NCI-H2196 treated with DMSO at 0.1 percent for 48 hours (cell line): ENCODE results near the gene SSC4D.

ENCODE experiments used
- DNase-seq: peaks from one replicate; lab custom pipeline; 2025; ENCODE audit not compliant: unreplicated experiment; lab: John Stamatoyannopoulos, UW

SSC4D gene

GRCh38 chr7:76356115-76356514, 53.4 kb downstream of the SSC4D start:
- DNase-seq, result no peak

GRCh38 chr7:76354981-76355730, 54.3 kb downstream of the SSC4D start:
- no peak for DNase-seq

DNA sequence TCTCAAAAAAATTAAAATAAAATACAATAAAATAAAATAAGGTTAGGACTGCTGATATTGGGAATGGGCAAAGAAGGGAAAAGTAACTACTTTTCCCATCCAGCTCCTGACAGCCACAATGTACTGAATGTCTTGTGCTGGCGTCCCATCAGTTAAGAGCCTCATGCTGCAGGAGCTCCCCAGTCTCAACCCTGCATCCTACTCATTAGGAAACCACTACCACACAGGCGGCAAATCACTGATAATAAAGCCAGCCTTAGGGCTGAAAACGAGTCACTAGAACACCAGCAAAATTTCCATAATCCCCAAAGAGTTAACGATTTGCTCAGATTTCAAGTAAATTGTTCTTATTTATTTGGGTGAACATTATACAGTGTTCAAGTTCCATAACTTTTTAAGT, 55.0 kb downstream of the SSC4D start:
- no peak for DNase-seq

DNA sequence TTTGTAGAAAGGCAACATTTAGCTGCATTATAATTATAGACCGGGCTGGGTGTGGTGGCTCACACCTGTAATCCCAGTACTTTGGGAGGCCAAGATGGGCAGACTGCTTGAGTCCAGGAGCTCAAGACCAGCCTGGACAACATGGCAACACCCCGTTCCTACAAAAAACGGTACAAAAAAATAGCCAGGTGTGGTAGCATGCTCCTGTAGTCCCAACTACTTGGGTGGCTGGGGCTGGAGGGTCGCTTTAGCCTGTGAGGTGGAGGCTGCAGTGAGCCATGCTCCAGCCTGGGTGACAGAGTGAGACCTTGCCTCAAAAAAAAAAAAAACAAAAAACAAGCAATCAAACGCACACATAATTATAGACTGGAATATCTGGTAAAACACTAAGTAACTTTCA, 55.8 kb downstream of the SSC4D start:
- DNase-seq, result no peak

DNA sequence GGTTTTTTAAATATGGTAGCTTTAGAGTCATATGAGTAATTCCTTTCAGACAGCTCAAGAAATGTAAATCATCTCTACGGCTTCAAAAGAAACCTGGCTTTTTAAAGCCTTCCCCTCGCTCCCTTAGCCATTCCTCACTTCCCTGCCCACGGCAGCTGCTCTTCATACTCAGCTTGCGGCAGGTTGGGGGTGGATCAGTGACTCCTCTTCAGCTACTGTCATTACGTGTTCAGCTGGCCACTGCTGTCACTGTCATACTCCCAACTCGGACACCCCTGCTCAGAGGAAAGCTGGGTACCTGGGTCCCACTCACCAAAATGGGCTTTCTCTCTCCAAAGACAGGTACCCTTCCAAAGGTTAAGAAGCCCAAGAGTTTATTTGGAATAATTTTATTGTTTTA, 57.3 kb downstream of the SSC4D start:
- DNase-seq, result no peak

DNA sequence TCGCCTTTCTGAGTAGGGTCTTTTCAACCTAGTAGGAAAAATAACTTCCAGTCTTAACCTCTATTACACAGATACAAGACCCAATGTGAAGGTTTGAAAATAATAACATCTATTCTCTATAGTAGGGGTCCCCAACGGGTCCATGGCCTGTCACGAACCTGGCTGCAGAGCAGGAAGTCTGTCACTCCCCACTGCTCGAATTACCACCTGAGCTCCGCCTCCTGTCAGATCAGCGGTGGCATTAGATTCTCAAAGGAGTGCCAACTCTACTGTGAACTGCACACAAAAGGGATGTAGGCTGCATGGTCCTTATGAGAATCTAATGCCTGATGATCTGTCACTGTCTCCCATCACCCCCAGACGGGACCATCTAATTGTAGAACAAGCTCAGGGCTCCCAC, 58.1 kb downstream of the SSC4D start:
- DNase-seq, result no peak

DNA sequence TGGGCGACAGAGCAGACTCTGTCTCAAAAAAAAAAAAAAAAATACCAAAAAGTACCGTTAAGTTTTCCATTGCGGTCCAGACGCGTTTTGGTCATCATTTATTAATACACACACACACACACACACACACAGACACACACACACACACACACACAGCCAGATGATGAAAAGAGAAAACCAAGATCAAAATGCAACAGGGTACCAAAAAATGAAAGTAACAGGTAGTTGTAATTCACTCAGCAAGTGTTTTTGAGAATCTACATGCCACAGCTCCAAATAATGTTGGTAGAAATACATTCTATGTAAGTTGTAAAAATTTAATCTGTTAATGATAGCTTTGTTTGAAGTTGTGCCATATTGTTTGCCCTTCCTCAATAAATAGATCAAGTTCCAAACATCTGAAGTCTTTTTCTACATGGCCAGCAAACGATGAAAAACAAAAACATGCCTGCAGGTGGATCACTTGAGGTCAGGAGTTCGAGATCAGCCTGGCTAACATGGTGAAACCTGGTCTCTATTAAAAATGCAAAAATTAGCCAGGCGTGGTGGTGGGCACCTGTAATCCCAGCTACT, 60.1 kb downstream of the SSC4D start:
- no peak for DNase-seq

DNA sequence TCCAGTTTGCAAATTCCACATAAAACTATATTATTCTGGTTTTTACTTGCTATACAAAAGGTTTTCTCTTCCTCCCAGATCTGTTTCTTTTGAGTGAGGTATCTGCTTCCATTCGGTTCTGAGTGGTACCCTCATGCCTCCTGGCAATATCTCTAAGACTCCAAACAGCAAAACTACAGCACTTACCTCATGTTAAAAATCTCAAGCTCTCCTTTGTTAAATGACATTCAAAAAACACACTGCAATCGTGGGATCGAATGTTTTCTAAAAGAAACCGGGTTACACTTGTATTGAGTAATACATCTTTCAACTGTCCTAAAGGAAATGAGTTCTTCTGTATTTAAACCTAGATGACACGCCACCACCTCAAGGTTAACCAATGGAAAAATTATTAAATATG, 61.8 kb downstream of the SSC4D start:
- no peak for DNase-seq

- no peak for DNase-seq
These were observed 62.7 kb downstream of the SSC4D start for GRCh38 chr7:76346778-76347177.

DNA sequence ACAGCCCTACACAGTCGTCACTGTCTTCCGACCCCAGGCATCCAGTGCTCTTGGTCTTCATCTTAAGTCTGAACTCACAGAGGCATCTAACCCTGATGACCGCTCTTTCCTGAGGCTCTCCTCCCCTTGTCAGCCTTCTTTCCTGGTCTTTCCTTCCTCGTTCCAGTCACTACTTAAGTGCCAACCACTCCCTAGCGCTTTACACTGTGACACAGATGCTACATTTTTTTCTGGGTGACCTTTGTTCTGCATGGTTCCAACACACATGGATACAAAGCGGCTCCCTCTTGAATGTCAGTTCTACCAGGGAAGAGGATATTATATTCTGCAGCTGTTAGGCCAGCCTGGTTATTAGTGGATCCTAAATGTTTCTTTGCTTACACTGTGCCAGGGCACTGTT, 63.4 kb downstream of the SSC4D start:
- no peak for DNase-seq

DNA sequence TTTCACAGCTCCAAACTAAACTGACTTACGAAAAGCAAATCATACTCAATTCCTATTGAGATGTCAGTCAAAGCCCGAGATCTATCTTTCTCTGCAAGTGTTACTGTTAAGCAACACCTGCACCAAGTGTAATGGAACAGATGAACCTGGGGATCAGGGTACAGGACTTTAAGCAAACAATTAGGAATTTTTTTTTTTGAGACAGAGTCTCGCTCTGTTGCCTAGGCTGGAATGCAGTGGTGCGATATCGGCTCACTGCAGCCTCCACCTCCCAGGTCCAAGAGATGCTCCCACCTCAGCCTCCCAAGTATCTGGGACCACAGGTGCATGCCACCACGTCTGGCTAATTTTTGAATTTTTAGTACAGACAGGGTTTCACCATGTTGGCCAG, 65.6 kb downstream of the SSC4D start:
- DNase-seq, result no peak

- no peak for DNase-seq
These were observed 66.1 kb downstream of the SSC4D start for GRCh38 chr7:76343294-76343930.

DNA sequence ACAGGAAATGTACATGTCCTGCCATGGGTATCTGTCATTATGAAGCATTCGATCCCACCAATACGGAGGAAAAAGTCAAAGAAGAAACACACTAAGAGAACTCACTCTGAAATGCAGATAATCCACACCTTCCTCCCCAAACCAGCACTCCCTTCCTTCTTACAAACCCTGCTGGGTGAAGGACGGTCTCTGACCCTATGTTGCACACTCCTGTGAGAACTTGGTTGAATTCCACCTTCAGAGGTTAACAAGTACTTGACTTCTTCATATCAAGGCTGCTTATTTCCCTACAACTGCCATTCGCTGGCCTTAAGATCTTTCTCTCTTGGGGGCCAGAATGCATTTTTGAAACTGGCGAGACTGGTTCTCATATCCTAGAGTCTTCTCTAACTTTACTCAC, 67.3 kb downstream of the SSC4D start:
- no peak for DNase-seq

DNA sequence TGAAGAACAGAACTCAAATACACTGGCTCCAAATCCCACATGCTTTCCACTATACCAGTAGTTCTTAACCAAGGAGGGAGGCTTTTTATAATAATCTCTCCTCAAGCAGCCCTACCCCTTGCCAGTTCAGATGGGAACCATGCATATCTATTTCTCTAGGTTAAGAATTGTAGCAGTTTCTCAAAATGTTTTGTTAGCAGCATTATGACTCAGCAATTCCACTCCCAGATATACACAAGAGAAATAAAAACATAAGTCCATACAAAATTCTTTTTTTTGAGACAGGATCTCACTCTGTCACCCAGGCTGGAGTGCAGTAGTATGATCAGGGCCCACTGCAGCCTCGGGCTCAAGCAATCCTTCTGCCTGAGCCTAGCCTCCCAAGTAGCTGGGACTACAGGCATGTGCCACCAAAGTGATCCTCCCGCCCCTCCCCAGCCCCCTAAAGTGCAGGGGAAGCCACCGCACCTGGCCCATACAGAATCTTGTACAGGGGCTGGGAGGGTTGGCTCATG, 68.8 kb downstream of the SSC4D start:
- DNase-seq, result no peak
